ENCODE measurements around the gene OTOGL.
"Not testable (repeated sequence)": the region's sequence is repeated elsewhere in the genome, so short reads cannot be mapped to it uniquely, and the experiment has no call there.

The OTOGL gene

DNA sequence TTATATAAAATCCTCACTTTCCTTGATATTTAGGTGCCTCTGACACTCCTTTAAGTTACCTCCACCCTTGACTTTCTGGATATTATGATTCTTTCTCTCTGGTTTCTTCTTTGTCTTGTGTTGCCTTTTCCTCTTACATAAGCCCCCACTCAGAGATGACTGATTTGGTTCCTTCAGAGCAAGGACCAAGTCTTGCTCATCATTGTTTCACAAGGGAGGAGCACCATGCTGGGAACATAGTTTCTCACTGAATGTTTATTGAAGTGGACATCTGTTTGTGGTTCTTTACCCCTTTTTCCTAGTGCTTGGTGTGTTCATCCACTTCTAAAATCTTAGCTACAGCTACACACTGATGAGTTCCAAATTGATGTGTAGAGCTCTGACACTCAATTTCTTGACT lies 183.4 kb downstream of the OTOGL start:
- Histone ChIP-seq H3K4me3 (ENCODE audit: low read depth in 1 of 2, low read length in 2 of 2) (no peak overlapping the region), H3K9me3 (ENCODE audit: low read length) (no peaks in the 10 kb centered on the region), H3K4me1 (ENCODE audit: insufficient read depth, low read length) (no peaks in the 10 kb centered on the region), H3K36me3 (ENCODE audit: insufficient read depth, low read length) (no peaks in the 10 kb centered on the region), H3K27me3 (ENCODE audit: control insufficient read depth in 1 of 2, insufficient read depth in 2 of 2, low read length in 2 of 2) (no peaks in the 10 kb centered on the region), H3K9ac (ENCODE audit: low read length) (no peak overlapping the region), H3K27ac (ENCODE audit: low read depth, low read length) (no peak overlapping the region)

DNA sequence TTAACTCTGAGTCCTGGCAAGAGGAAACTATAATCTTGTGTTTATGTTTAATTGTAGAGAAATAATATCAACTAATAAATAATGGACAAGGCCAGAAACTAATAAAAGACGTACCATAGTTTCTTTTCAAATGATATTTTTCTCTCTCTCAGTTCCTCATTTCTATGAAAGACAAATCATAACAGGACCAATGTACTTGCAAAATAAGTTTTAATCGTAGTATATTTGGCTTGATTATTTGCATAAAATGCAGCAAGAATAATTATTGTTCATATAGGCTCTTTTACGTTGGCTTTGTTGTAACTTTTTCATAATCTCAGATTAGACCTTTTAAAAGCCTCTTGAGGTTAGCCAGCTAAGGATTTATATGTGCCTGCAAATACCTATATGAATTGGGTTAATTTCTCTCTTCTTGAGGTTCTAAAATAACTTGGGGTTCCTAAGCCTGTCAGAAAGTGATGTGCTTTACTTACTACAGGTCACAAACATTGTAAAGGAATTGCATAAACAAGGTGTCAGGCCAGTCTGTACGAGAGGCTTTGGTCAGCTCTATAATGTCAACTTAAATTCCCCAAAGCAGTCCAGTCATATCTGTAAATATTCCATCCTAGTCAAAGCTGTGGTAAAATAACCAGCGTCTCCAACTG lies 191.9 kb downstream of the OTOGL start:
- Histone ChIP-seq H3K36me3 (ENCODE audit: insufficient read depth, low read length) (no peaks in the 10 kb centered on the region), H3K9me3 (ENCODE audit: low read length) (no peaks in the 10 kb centered on the region), H3K4me1 (ENCODE audit: insufficient read depth, low read length) (no peaks in the 10 kb centered on the region), H3K9ac (ENCODE audit: low read length) (no peak overlapping the region), H3K4me3 (ENCODE audit: low read depth in 1 of 2, low read length in 2 of 2) (no peak overlapping the region), H3K27ac (ENCODE audit: low read depth, low read length) (no peak overlapping the region), H3K27me3 (ENCODE audit: control insufficient read depth in 1 of 2, insufficient read depth in 2 of 2, low read length in 2 of 2) (no peaks in the 10 kb centered on the region)

DNA sequence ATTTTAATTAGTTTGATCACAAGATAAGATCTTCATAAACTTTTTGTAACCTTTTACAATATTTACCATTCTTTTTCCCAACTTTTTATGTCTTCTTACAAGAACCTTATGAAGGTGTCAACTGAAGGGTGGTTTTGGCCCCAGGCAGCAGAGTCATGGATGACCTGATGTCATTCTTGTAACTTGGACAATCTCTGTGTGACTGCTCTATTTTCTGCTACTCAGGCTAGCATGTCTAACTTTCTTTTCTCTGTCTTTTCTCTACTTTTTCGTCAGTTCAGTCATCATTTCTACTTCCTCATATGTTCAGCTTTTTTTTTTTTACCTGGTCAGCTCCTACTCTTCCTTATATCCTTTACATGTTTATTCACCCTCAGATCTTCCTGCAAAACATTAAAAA lies 194.0 kb downstream of the OTOGL start:
- H3K4me3 ChIP-seq (ENCODE audit: low read depth in 1 of 2, low read length in 2 of 2): no peak overlapping the region
- no peaks in the 10 kb centered on the region for H3K36me3 ChIP-seq (ENCODE audit: insufficient read depth, low read length)
- H3K27me3 ChIP-seq (ENCODE audit: control insufficient read depth in 1 of 2, insufficient read depth in 2 of 2, low read length in 2 of 2): no peaks in the 10 kb centered on the region
- no peak overlapping the region for H3K27ac ChIP-seq (ENCODE audit: low read depth, low read length)
- H3K9ac ChIP-seq (ENCODE audit: low read length): no peak overlapping the region
- H3K4me1 ChIP-seq (ENCODE audit: insufficient read depth, low read length): no peaks in the 10 kb centered on the region
- no peaks in the 10 kb centered on the region for H3K9me3 ChIP-seq (ENCODE audit: low read length)

DNA sequence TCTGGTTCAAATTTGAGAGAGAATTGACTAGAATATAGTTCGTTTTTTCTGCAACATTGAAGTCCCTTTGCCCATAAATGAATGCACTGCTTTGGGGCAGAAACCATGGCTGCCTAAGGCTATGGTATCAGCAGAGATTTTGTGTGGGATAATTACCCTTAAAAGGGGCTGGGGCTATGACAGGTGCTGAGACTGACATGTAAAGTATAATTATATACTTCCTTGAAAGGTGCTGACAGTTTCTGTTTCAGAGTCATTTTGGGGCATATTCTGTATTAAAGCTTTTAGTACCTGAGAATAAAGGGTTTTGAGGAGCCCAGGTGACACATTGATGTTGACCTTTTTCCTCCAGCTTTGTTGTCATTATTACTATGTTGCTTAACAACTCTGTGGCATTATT lies 194.4 kb downstream of the OTOGL start:
- H3K4me1 ChIP-seq (ENCODE audit: insufficient read depth, low read length): no peaks in the 10 kb centered on the region
- H3K9ac ChIP-seq (ENCODE audit: low read length): no peak overlapping the region
- H3K9me3 ChIP-seq (ENCODE audit: low read length): no peaks in the 10 kb centered on the region
- H3K27me3 ChIP-seq (ENCODE audit: control insufficient read depth in 1 of 2, insufficient read depth in 2 of 2, low read length in 2 of 2): no peaks in the 10 kb centered on the region
- H3K36me3 ChIP-seq (ENCODE audit: insufficient read depth, low read length): no peaks in the 10 kb centered on the region
- no peak overlapping the region for H3K4me3 ChIP-seq (ENCODE audit: low read depth in 1 of 2, low read length in 2 of 2)
- H3K27ac ChIP-seq (ENCODE audit: low read depth, low read length): no peak overlapping the region

DNA sequence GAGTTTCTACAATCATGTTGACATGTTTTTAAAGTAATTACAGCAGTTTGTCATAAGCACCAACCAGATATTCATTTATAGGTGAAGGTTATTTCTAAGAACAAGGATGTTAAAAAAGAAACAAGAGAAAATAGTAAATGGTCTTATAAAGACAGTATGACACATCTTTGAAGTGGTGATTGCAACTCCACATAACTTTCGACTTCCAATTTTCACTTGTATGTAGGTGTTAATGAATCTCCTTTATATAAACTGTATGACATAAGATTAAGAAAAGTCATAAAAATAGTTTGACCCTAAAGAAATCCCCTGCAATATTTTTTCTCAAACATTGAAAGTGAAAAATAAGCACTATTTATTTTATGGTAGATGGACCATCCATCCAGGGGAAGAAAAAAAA lies 199.9 kb downstream of the OTOGL start:
- H3K9me3 ChIP-seq (ENCODE audit: low read length): no peaks in the 10 kb centered on the region
- H3K4me1 ChIP-seq (ENCODE audit: insufficient read depth, low read length): no peaks in the 10 kb centered on the region
- H3K27ac ChIP-seq (ENCODE audit: low read depth, low read length): no peak overlapping the region
- no peak overlapping the region for H3K4me3 ChIP-seq (ENCODE audit: low read depth in 1 of 2, low read length in 2 of 2)
- no peak overlapping the region for H3K9ac ChIP-seq (ENCODE audit: low read length)
- H3K36me3 ChIP-seq (ENCODE audit: insufficient read depth, low read length): no peaks in the 10 kb centered on the region
- H3K27me3 ChIP-seq (ENCODE audit: control insufficient read depth in 1 of 2, insufficient read depth in 2 of 2, low read length in 2 of 2): no peaks in the 10 kb centered on the region

DNA sequence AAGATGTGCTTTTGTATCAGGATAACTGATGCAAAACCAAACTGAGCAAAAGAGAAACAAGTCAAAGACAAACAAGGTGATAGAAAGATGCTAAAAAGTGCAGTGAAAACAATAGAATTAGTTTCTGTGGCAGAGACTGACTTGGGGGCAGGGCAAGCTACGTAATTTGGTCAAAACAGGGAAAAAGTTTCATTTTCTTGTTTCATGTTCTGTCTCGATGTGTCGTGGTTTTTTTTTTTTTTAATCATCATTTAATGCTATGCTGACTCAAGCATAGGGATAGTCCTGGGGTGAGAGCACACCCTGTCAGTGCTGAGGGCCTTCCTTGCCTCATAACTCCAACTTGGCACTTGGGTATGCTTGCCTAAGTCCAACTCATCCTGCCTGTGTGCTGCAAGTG lies 200.6 kb downstream of the OTOGL start:
- H3K9me3 ChIP-seq (ENCODE audit: low read length): no peaks in the 10 kb centered on the region
- no peaks in the 10 kb centered on the region for H3K4me1 ChIP-seq (ENCODE audit: insufficient read depth, low read length)
- no peaks in the 10 kb centered on the region for H3K36me3 ChIP-seq (ENCODE audit: insufficient read depth, low read length)
- H3K27me3 ChIP-seq (ENCODE audit: control insufficient read depth in 1 of 2, insufficient read depth in 2 of 2, low read length in 2 of 2): no peaks in the 10 kb centered on the region
- no peak overlapping the region for H3K27ac ChIP-seq (ENCODE audit: low read depth, low read length)
- no peak overlapping the region for H3K9ac ChIP-seq (ENCODE audit: low read length)
- no peak overlapping the region for H3K4me3 ChIP-seq (ENCODE audit: low read depth in 1 of 2, low read length in 2 of 2)

DNA sequence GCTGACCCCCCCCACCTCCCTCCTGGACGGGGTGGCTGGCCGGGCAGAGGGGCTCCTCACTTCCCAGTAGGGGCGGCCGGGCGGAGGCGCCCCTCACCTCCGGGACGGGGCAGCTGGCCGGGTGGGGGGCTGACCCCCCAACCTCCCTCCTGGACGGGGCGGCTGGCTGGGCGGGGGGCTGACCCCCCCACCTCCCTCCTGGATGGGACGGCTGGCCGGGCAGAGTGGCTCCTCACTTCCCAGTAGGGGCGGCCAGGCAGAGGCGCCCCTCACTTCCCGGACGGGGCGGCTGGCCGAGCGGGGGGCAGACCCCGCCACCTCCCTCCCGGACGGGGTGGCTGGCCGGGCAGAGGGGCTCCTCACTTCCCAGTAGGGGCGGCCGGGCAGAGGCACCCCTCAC lies 208.1 kb downstream of the OTOGL start:
- not testable (repeated sequence) for H3K9me3 ChIP-seq (ENCODE audit: low read length); H3K27me3 ChIP-seq (ENCODE audit: control insufficient read depth in 1 of 2, insufficient read depth in 2 of 2, low read length in 2 of 2); H3K27ac ChIP-seq (ENCODE audit: low read depth, low read length); H3K36me3 ChIP-seq (ENCODE audit: insufficient read depth, low read length); H3K4me1 ChIP-seq (ENCODE audit: insufficient read depth, low read length); H3K9ac ChIP-seq (ENCODE audit: low read length); H3K4me3 ChIP-seq (ENCODE audit: low read depth in 1 of 2, low read length in 2 of 2)

DNA sequence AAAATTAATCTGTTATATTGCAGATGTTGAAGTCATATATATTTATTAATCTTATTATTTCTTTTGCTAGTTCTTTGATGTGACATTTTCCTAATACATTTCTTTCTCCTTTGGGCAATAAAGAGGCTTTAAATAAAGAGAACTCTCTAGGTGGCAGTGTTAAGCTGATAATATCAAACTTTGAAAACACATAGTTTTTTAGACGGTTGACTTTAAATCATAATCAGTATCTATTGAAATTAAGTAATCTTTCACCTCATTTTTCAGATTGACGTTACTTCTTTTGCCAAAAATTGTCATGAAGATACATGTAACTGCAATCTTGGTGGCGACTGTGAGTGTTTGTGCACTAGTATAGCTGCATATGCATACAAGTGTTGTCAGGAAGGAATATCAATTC lies 213.9 kb downstream of the OTOGL start:
- Histone ChIP-seq H3K27ac (ENCODE audit: low read depth, low read length) (no peak overlapping the region), H3K4me3 (ENCODE audit: low read depth in 1 of 2, low read length in 2 of 2) (no peak overlapping the region), H3K9me3 (ENCODE audit: low read length) (no peaks in the 10 kb centered on the region), H3K4me1 (ENCODE audit: insufficient read depth, low read length) (no peaks in the 10 kb centered on the region), H3K36me3 (ENCODE audit: insufficient read depth, low read length) (no peaks in the 10 kb centered on the region), H3K27me3 (ENCODE audit: control insufficient read depth in 1 of 2, insufficient read depth in 2 of 2, low read length in 2 of 2) (no peaks in the 10 kb centered on the region), H3K9ac (ENCODE audit: low read length) (no peak overlapping the region)

DNA sequence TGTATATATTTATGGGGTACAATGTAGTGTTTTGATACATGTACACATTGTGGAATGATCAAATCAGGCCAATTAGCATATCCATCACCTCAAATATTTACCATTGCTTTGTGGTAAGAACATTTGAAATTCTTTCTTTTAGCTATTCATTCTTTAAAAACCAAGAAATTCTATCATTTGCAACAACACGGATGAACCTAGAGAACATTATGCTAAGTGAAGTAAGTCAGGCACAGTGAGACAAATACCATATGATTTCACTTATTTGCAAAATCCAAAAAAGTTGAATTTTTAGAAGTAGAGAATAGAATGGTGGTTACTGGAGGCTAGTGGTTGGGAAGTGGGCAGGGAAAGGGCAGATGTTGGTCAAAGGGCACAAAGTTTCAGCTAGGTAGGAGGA lies 215.4 kb downstream of the OTOGL start:
- H3K4me1 ChIP-seq (ENCODE audit: insufficient read depth, low read length): no peaks in the 10 kb centered on the region

DNA sequence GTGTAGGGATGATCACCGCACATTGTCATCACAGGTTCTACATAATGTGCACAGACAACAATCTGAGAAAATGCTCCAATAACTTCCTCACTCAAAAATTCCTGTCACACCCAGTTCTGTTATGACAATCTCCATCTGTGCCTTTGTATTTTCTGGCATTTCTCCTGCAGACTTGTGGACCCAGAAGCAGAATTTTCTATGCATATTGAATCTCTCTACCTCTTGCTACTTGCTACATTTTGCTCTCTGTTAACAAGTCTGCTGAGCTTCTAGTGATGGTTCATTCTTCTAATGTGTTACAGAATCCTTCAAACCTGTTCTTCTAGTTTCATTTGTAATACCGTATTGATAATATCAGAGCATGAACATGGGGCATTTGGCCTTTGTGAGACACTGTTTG lies 216.9 kb downstream of the OTOGL start:
- H3K27me3 ChIP-seq (ENCODE audit: control insufficient read depth in 1 of 2, insufficient read depth in 2 of 2, low read length in 2 of 2): no peaks in the 10 kb centered on the region
- H3K9ac ChIP-seq (ENCODE audit: low read length): no peak overlapping the region
- no peak overlapping the region for H3K27ac ChIP-seq (ENCODE audit: low read depth, low read length)
- H3K4me1 ChIP-seq (ENCODE audit: insufficient read depth, low read length): no peaks in the 10 kb centered on the region
- H3K9me3 ChIP-seq (ENCODE audit: low read length): no peaks in the 10 kb centered on the region
- no peak overlapping the region for H3K4me3 ChIP-seq (ENCODE audit: low read depth in 1 of 2, low read length in 2 of 2)
- no peaks in the 10 kb centered on the region for H3K36me3 ChIP-seq (ENCODE audit: insufficient read depth, low read length)

More for the DNA sequence above, 215.4 kb downstream of the OTOGL start:
- H3K27ac ChIP-seq (ENCODE audit: low read depth, low read length): no peak overlapping the region
- no peak overlapping the region for H3K4me3 ChIP-seq (ENCODE audit: low read depth in 1 of 2, low read length in 2 of 2)
- no peaks in the 10 kb centered on the region for H3K36me3 ChIP-seq (ENCODE audit: insufficient read depth, low read length)
- H3K9ac ChIP-seq (ENCODE audit: low read length): no peak overlapping the region
- H3K9me3 ChIP-seq (ENCODE audit: low read length): no peaks in the 10 kb centered on the region
- H3K27me3 ChIP-seq (ENCODE audit: control insufficient read depth in 1 of 2, insufficient read depth in 2 of 2, low read length in 2 of 2): no peaks in the 10 kb centered on the region

DNA sequence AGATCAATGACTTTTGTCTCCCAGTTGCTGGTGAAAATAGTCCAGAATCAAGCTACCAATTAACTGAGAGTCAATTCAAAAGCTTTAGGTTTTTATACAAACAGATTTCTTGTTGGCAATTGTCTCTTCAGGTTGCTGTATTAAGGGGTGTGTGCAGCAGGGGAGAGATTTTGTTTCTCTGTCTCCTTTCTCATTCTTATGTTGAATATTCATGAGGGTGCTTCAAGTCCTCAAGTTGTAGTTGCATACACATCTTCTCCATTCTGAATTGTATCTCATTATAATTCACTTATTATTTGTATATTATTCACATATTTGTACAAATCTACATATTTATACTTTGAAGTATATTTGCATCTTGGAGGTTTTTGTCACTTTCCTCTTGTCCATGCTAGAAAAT lies 218.0 kb downstream of the OTOGL start:
- no peaks in the 10 kb centered on the region for H3K4me1 ChIP-seq (ENCODE audit: insufficient read depth, low read length)
- H3K4me3 ChIP-seq (ENCODE audit: low read depth in 1 of 2, low read length in 2 of 2): no peak overlapping the region
- H3K27me3 ChIP-seq (ENCODE audit: control insufficient read depth in 1 of 2, insufficient read depth in 2 of 2, low read length in 2 of 2): no peaks in the 10 kb centered on the region
- H3K36me3 ChIP-seq (ENCODE audit: insufficient read depth, low read length): no peaks in the 10 kb centered on the region
- no peak overlapping the region for H3K9ac ChIP-seq (ENCODE audit: low read length)
- no peak overlapping the region for H3K27ac ChIP-seq (ENCODE audit: low read depth, low read length)
- no peaks in the 10 kb centered on the region for H3K9me3 ChIP-seq (ENCODE audit: low read length)

DNA sequence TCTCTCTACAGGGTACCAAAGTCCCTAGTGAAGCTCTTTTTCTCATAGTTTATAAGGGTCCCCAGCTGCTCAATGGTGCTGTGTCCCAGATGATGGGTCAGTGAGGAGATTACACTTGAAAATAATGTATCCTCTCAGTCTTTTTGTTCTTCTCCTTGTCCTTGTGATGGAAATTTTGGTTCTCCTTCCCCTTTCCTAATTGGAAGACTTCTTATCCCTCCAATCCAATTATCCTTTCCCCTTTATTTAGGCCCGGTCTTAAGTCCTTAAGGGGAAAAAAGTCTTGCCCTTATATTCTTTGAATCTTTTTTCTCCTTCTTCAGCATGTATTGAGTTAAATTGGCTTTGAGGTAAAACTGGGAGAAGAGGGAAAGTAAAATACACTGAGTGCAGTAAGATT lies 218.6 kb downstream of the OTOGL start:
- Histone ChIP-seq H3K9me3 (ENCODE audit: low read length) (no peaks in the 10 kb centered on the region), H3K4me1 (ENCODE audit: insufficient read depth, low read length) (no peaks in the 10 kb centered on the region), H3K27me3 (ENCODE audit: control insufficient read depth in 1 of 2, insufficient read depth in 2 of 2, low read length in 2 of 2) (no peaks in the 10 kb centered on the region), H3K4me3 (ENCODE audit: low read depth in 1 of 2, low read length in 2 of 2) (no peak overlapping the region), H3K27ac (ENCODE audit: low read depth, low read length) (no peak overlapping the region), H3K36me3 (ENCODE audit: insufficient read depth, low read length) (no peaks in the 10 kb centered on the region), H3K9ac (ENCODE audit: low read length) (no peak overlapping the region)

All from muscle layer of colon (tissue), 2 donors.